Calu3 (cell line): Measurements from ENCODE around the gene NHEJ1. TPM values are rescaled to one million over a fixed set of nuclear protein-coding genes. Genes with fewer than 3 reads are reported as not detected.
A peak's percentile ranks its signal among the peaks of the same experiment; 100 is the strongest.

Experiments
- BruUV-seq: library from RNA; stranded (reverse); fragments of 400-500 nt; replicated peaks from 2 replicates; lab custom pipeline; 2021; lab: Mats Ljungman, UMichigan
- CTCF ChIA-PET: fragments of 300-600 bp; sonication (Branson Sonifier 250); formaldehyde crosslinking; loops from one replicate; lab custom pipeline; 2022; ENCODE audit warnings: antibody characterized with exemption; lab: Charles Lee
- DNase-seq: peaks from one replicate; pipeline ENCODE4 v3.0.0; 2022
- H3K27ac Mint-ChIP-seq: one replicate; pipeline ENCODE4 v1.8.0; 2022; ENCODE audit warnings: mixed read lengths; ENCODE audit not compliant: unreplicated experiment
- H3K27me3 Mint-ChIP-seq: one replicate; pipeline ENCODE4 v1.8.0; 2022; ENCODE audit warnings: mixed read lengths; ENCODE audit not compliant: unreplicated experiment
- H3K36me3 Mint-ChIP-seq: one replicate; pipeline ENCODE4 v1.8.0; 2022; ENCODE audit warnings: mild to moderate bottlenecking, moderate library complexity, mixed read lengths; ENCODE audit not compliant: insufficient read depth, unreplicated experiment
- H3K4me1 Mint-ChIP-seq: one replicate; pipeline ENCODE4 v1.8.0; 2022; ENCODE audit warnings: mild to moderate bottlenecking, low read depth, mixed read lengths; ENCODE audit not compliant: unreplicated experiment
- H3K4me3 Mint-ChIP-seq: one replicate; pipeline ENCODE4 v1.8.0; 2022; ENCODE audit warnings: mild to moderate bottlenecking, low read depth, moderate library complexity, mixed read lengths; ENCODE audit not compliant: unreplicated experiment
- H3K9me3 Mint-ChIP-seq: one replicate; pipeline ENCODE4 v1.8.0; 2022; ENCODE audit warnings: low read depth, mixed read lengths; ENCODE audit not compliant: unreplicated experiment
- intact Hi-C: fragments of 100-400 bp; cut with micrococcal nuclease; formaldehyde crosslinking; loops from one replicate; pipeline ENCODE4 v1.10.0; 2022; ENCODE audit not compliant: unreplicated experiment
- total RNA-seq: library from RNA; stranded (reverse); gene quantifications from 2 replicates; pipeline ENCODE4 v1.2.3, GENCODE V29; 2022
- TF ChIP-seq, protein P1 (sequence below): fragments of 200-600 bp; IDR thresholded peaks from one replicate; pipeline ENCODE4 v1.8.0; 2022; ENCODE audit warnings: antibody characterized with exemption; ENCODE audit not compliant: unreplicated experiment

Gene NHEJ1
- total RNA-seq, 1 experiment from 2014 or later: 12.4 TPM

DNA sequence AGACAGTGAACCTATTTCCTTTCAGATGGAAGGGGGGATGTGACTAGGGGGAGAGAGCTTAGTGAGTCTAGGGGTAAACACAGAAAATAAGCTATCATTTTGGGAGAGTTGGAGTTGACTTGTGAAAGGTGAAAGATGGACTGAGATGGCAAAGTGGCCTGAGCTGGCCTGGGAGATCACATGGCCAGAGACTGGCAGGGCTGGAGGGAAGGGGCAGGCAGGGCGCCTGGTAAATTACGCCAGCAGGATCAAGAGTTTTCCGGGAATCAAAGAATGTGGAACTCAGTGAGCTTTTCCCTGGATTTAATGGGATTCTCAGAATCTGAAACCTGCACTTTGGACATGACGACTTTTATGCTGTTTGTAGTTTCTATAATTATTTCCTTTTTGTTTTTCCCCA is 118.5 kb downstream of the NHEJ1 start:
- BruUV-seq: no TSS peak
- Mint-ChIP-seq H3K27ac (no peak overlapping the region), H3K9me3 (no peaks in the 10 kb centered on the region), H3K27me3 (no peaks in the 10 kb centered on the region), H3K36me3 (peaks cover 6% of the 10 kb centered on the region), H3K4me1 (peaks cover 42% of the 10 kb centered on the region), H3K4me3 (no peak overlapping the region)
- no peak for DNase-seq
- intact Hi-C loops: no loop called here
- CTCF ChIA-PET: interaction anchor here (0.7 to 3.2 kb wide), 4 partner anchors 12 to 115 kb away, joined by 3 to 20 read pairs (median 3); no protein-coding TSS in a partner anchor
- TF ChIP-seq, protein P1, sequence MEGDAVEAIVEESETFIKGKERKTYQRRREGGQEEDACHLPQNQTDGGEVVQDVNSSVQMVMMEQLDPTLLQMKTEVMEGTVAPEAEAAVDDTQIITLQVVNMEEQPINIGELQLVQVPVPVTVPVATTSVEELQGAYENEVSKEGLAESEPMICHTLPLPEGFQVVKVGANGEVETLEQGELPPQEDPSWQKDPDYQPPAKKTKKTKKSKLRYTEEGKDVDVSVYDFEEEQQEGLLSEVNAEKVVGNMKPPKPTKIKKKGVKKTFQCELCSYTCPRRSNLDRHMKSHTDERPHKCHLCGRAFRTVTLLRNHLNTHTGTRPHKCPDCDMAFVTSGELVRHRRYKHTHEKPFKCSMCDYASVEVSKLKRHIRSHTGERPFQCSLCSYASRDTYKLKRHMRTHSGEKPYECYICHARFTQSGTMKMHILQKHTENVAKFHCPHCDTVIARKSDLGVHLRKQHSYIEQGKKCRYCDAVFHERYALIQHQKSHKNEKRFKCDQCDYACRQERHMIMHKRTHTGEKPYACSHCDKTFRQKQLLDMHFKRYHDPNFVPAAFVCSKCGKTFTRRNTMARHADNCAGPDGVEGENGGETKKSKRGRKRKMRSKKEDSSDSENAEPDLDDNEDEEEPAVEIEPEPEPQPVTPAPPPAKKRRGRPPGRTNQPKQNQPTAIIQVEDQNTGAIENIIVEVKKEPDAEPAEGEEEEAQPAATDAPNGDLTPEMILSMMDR: no peak

GRCh38 chr2:219041252-219041651 is 119.4 kb downstream of the NHEJ1 start, which contains the start of gene CFAP65:
Gene CFAP65 (minus strand): TSS chr2:219041516. CDS start chr2:219039048, 2,468 bp downstream.
- CTCF ChIA-PET: interaction anchor here (0.7 to 3.2 kb wide), 3 partner anchors 12 to 116 kb away, joined by 3 to 20 read pairs (median 4); no protein-coding TSS in a partner anchor
- peaks cover 41% of the 10 kb centered on the region for H3K4me1 Mint-ChIP-seq

DNA sequence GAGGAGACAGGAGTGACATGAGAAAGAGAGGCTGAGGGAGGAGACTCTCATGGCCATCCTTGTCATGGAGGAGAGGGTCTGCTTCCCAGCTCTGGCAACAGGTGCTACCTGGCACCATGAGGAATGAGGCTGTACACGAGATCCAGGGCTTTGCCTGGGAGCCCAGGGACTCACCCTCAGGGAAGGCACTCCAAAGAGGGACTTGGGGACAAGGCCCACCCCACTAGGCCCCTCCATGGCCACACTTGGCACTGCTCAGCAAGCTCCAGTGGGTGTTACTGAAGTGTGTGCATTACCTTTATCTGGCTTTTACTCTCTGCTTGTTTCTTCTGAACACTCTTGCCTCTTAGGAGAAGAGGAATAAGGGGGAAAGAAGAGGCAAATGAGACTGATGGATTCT is 122.0 kb downstream of the NHEJ1 start:
- intact Hi-C loops: no loop called here
- BruUV-seq: no TSS peak

More at GRCh38 chr2:219041252-219041651, 119.4 kb downstream of the NHEJ1 start, which contains the start of gene CFAP65:
- Mint-ChIP-seq H3K27ac (peak within 1 kb of the TSS; percentile 18), H3K9me3 (no peaks in the 10 kb centered on the region), H3K27me3 (no peaks in the 10 kb centered on the region), H3K36me3 (peaks cover 6% of the 10 kb centered on the region), H3K4me3 (peak within 1 kb of the TSS; percentile 74)
- no TSS peak for BruUV-seq
- intact Hi-C loops: no loop called here
- TF ChIP-seq, protein P1: no peak
- DNase-seq: peak; percentile 77

DNA sequence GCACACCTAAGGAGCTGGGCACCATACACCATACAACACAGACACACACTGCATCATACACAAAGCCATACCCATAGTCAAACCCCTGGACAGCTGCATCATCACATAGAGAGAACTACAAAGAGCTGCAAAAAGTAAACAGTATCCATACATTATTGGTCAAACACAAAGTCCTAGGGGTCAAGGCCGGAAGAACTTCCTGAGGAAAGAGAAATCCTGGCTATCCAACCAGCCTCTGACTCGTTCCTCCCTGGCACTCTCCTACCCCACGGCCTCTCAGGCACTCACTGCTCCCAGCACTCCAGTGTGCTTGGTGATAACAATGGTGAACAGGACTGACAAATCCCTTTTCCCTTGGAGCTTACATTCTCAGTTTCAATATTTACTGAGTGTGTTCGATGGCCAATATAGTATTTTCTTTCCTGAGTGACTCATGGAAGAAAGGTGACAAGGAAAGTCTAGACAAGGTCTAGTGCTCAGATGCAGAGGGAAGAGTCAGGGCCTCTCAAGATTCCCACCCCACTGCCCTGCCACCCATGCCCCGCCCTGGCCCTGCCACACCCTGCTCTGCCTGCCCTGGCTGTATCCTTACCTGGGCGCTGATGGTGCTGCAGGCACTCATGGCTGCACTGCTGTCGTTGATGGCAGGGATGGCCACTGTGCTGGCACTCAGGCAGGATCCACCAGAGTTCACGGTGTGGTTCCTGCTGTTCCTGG is 122.7 kb downstream of the NHEJ1 start:
- H3K27ac Mint-ChIP-seq: no peak overlapping the region
- BruUV-seq: no TSS peak
- no peaks in the 10 kb centered on the region for H3K27me3 Mint-ChIP-seq
- peaks cover 37% of the 10 kb centered on the region for H3K4me1 Mint-ChIP-seq
- DNase-seq: peak; percentile 60
- CTCF ChIA-PET: interaction anchor here (0.6 to 2.2 kb wide), 6 partner anchors 9 to 461 kb away, joined by 3 to 19 read pairs (median 4); partner anchors contain the start of gene GMPPA
- intact Hi-C loops: no loop called here
- H3K4me3 Mint-ChIP-seq: peak overlapping the region; percentile 10
- H3K36me3 Mint-ChIP-seq: peaks cover 6% of the 10 kb centered on the region
- H3K9me3 Mint-ChIP-seq: no peaks in the 10 kb centered on the region
- TF ChIP-seq, protein P1: no peak

More for the DNA sequence above, 122.0 kb downstream of the NHEJ1 start:
- H3K27me3 Mint-ChIP-seq: no peaks in the 10 kb centered on the region
- CTCF ChIA-PET: interaction anchor here (0.6 to 2.2 kb wide), 5 partner anchors 9 to 460 kb away, joined by 3 to 19 read pairs (median 4); partner anchors contain the start of gene GMPPA
- peaks cover 41% of the 10 kb centered on the region for H3K4me1 Mint-ChIP-seq
- TF ChIP-seq, protein P1: no peak
- H3K9me3 Mint-ChIP-seq: no peaks in the 10 kb centered on the region
- H3K36me3 Mint-ChIP-seq: peaks cover 6% of the 10 kb centered on the region
- no peak for DNase-seq
- H3K27ac Mint-ChIP-seq: no peak overlapping the region
- peak overlapping the region; percentile 10 for H3K4me3 Mint-ChIP-seq
